HFF-Myc (cell line): Measurements from ENCODE around the gene DYDC2.

Source experiments
- DNase-seq: peaks from one replicate; pipeline ENCODE4 v3.0.0-alpha.2; 2011; ENCODE audit warnings: low read depth; ENCODE audit errors: extremely low read depth
- H3K4me3 ChIP-seq: replicated peaks from 2 replicates; pipeline ENCODE4 v1.5.1; 2011; ENCODE audit warnings: low read depth, mild to moderate bottlenecking, control low read depth, low read length
- TF ChIP-seq, protein P1 (sequence below): IDR thresholded peaks from 2 replicates; pipeline ENCODE4 v1.5.1; 2012; ENCODE audit warnings: mild to moderate bottlenecking, low read depth, low read length, control low read depth; ENCODE audit errors: missing control alignments

DYDC2 gene

GRCh38 chr10:80359644-80360043, 3.1 kb downstream of the DYDC2 start:
- DNase-seq = no peak
- TF ChIP-seq, protein P1, sequence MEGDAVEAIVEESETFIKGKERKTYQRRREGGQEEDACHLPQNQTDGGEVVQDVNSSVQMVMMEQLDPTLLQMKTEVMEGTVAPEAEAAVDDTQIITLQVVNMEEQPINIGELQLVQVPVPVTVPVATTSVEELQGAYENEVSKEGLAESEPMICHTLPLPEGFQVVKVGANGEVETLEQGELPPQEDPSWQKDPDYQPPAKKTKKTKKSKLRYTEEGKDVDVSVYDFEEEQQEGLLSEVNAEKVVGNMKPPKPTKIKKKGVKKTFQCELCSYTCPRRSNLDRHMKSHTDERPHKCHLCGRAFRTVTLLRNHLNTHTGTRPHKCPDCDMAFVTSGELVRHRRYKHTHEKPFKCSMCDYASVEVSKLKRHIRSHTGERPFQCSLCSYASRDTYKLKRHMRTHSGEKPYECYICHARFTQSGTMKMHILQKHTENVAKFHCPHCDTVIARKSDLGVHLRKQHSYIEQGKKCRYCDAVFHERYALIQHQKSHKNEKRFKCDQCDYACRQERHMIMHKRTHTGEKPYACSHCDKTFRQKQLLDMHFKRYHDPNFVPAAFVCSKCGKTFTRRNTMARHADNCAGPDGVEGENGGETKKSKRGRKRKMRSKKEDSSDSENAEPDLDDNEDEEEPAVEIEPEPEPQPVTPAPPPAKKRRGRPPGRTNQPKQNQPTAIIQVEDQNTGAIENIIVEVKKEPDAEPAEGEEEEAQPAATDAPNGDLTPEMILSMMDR = no peak
- H3K4me3 ChIP-seq = no peak overlapping the region

DNA sequence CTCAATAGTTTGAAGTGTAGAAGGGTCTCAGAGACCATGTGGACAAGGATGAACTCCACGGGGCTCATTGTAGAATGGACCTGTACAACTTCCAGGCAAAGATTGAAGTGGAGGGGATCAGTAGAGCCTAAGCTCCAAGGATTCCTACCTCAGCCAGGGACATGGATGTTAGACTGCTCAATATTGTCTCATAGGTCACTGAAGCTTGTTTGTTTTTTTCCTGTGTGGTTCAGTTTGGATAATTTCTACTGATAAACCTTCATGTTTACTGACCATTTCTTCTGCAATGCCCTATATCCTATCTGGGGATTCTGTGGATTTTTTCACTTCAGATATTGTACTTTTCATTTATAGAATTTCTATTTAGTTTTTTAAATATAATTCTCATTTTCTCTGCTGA, 8.9 kb downstream of the DYDC2 start:
- TF ChIP-seq, protein P1 = no peak
- no peak for DNase-seq
- no peak overlapping the region for H3K4me3 ChIP-seq

- no peak for DNase-seq
- TF ChIP-seq, protein P1 = no peak
- no peak overlapping the region for H3K4me3 ChIP-seq
These were observed 14.9 kb downstream of the DYDC2 start for GRCh38 chr10:80371467-80371866.

- TF ChIP-seq, protein P1 = no peak
- no peak for DNase-seq
- H3K4me3 ChIP-seq = no peak overlapping the region
These were observed 16.1 kb downstream of the DYDC2 start for GRCh38 chr10:80372675-80373074.

DNA sequence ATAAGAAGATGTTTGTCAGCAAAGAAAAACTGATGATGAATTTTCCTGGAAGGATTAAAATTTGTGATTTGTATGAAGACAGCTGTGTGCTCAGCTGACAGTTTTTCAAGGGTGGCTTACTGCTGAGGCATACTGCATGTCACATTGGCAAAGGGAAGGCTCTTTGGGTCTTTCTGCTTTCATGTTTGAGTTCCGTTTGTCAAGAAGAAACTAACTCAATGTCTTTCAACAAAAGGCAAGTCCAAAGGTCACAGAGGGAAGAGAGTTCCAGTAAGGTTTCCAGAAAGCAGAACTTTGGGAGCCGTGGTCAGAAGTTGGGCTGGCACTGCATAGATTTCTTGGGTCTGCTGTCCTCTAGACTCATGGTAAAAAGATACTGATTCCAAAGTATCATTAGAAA, 16.9 kb downstream of the DYDC2 start:
- no peak overlapping the region for H3K4me3 ChIP-seq
- DNase-seq = no peak
- TF ChIP-seq, protein P1 = no peak

- TF ChIP-seq, protein P1 = no peak
- H3K4me3 ChIP-seq = no peak overlapping the region
- DNase-seq = no peak
These were observed 23.1 kb downstream of the DYDC2 start for GRCh38 chr10:80379701-80380100.

- DNase-seq = no peak
- H3K4me3 ChIP-seq = no peak overlapping the region
These were observed 23.6 kb downstream of the DYDC2 start for GRCh38 chr10:80380185-80380584.

More at GRCh38 chr10:80380185-80380584, 23.6 kb downstream of the DYDC2 start:
- TF ChIP-seq, protein P1 = no peak
